GM19035 (cell line): ENCODE results near the gene DUSP2.
A peak's percentile ranks its signal among the peaks of the same experiment; 100 is the strongest.

Experiments
- ATAC-seq: cut with Tn5 transposase; IDR thresholded peaks from one replicate; pipeline ENCODE4 v1.9.1; 2021; ENCODE audit not compliant: unreplicated experiment

DUSP2 gene

GRCh38 chr2:96116424-96116878, 28.8 kb downstream of the DUSP2 start, which contains the start of gene ADRA2B:
TSS of gene ADRA2B (minus strand) at chr2:96116571. CDS start at chr2:96116149, 422 bp downstream.
- ATAC-seq, result peak; percentile 55

- no peak for ATAC-seq
Measured at GRCh38 chr2:96115631-96116423, 29.4 kb downstream of the DUSP2 start.

- no peak for ATAC-seq
Measured at GRCh38 chr2:96114903-96115581, 30.2 kb downstream of the DUSP2 start.

- no peak for ATAC-seq
Measured at GRCh38 chr2:96114546-96114902, 30.7 kb downstream of the DUSP2 start.

- no peak for ATAC-seq
Measured at GRCh38 chr2:96113951-96114350, 31.3 kb downstream of the DUSP2 start.

DNA sequence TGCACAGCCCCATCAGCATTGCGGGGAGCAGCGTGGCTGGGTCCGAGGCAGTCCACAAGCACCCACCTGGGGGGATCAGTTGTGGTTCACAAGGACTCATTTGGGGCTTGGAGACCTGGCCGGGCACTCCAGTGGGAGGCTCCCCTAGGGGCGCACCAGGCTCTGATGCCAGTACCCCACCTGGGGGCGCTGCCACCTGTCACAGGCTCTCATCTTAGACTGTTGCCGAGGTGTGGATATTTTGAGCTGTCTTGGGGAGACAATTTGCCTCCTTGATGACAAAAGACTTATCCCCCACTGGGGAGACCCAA, 31.9 kb downstream of the DUSP2 start:
- ATAC-seq, result no peak

- no peak for ATAC-seq
Measured at GRCh38 chr2:96112501-96113366, 32.5 kb downstream of the DUSP2 start.

GRCh38 chr2:96111823-96112500, 33.3 kb downstream of the DUSP2 start:
- ATAC-seq, result no peak

GRCh38 chr2:96111257-96111640, 34.0 kb downstream of the DUSP2 start:
- ATAC-seq, result no peak

GRCh38 chr2:96110621-96111256, 34.5 kb downstream of the DUSP2 start:
- ATAC-seq, result no peak

GRCh38 chr2:96109931-96110511, 35.2 kb downstream of the DUSP2 start:
- ATAC-seq, result no peak

DNA sequence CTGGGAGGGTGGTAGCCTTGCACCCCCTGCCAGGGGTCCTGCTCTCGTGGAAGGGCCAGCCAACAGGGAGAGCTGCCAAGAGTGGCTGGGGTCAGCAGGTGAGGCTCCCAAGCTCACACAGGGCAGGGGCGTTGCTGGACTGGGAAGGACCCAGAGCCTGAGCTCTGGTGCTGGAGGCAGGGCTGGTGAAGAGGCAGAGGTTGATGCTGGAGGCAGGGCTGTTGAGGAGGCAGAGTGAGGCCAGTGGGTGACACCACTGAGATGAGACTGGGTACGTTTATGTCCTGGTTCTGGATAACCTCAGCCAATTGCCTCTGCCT, 35.9 kb downstream of the DUSP2 start:
- no peak for ATAC-seq

GRCh38 chr2:96108541-96109360, 36.5 kb downstream of the DUSP2 start:
- no peak for ATAC-seq

DNA sequence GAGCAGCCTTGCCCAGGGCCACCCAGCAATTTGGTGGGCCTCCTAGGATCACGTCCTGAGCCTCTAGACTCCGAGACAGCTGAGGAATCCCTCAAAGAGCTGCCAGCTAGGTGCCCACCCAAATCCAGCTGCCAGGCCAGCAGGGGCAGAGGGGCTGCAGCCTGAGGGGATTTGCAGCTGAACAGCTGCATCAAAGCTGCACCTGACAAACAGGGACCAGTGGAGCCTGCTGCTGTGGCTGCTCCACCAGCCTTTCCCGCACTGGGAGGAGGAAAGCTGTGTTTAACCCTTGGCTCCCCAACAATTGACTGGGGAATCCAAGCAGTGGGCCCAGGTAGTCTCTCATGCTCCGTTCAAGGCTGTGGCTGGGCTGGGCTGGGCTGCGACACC, 37.1 kb downstream of the DUSP2 start:
- ATAC-seq, result no peak

GRCh38 chr2:96107708-96108065, 37.6 kb downstream of the DUSP2 start:
- no peak for ATAC-seq

DNA sequence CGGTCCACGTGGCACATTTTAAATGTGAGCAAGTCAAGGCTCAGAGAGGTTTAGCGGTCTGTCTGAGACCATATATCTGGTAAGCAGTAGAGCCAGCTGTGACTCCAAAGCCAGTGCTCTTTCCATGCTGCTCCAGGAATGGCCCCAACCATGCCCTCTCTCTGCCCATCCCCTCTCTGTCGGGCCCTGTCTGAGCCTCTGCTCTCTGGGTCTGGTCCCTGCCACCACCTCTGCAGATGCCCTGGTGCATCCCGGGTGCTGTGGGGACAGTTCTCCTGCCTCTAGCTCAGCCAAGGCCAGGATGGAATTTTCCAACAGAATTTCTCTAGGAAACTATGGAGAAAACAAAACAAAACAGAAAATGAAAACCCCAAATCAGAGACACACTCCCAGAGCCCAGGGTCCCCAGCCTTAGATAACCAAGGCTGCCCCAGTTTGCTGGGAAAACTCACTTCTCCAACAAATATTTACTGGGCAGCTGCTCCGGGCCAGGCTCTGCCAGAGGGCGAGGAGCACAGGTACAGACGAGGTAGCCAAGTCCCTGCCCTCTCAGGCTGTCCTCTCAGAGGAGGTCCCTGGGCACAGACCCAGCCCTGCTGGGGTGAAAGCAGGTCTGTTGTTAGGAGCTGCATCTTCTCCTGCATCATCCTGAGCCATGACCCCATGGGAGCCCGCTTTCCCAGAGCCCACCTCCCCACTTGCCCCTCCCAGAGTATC, 38.1 kb downstream of the DUSP2 start:
- no peak for ATAC-seq

GRCh38 chr2:96105994-96106715, 39.1 kb downstream of the DUSP2 start:
- no peak for ATAC-seq

GRCh38 chr2:96105152-96105915, 39.9 kb downstream of the DUSP2 start:
- ATAC-seq, result no peak
